ENCODE data around the gene FN1.

GRCh38 chr2:215356334-215356947 is 79.4 kb downstream of the FN1 start:
- no peak for TF ChIP-seq CTCF (IDR thresholded peaks at IDR 0.05; ENCODE audit: low read length)
- TF ChIP-seq EZH2 (optimal IDR thresholded peaks at IDR 0.05; ENCODE audit: low read depth, low read length) = no peak
- TF ChIP-seq EZH2phosphoT487 (IDR thresholded peaks at IDR 0.05; ENCODE audit: low read length) = no peak
